Endothelial cell of umbilical vein (primary cell): ENCODE measurements around the gene ABHD4.

Experiments used
- CTCF ChIP-seq, 2 donors: IDR thresholded peaks; 1 replicate in 1 of 2; 2 replicates in 1 of 2; pipeline ENCODE4 v1.5.1; 2011; ENCODE audit warnings: low read length in 2 of 2, mild to moderate bottlenecking in 2 of 2, moderate library complexity in 2 of 2, control low read depth in 1 of 2, inconsistent platforms in 1 of 2, low read depth in 1 of 2; ENCODE audit not compliant: insufficient read depth in 1 of 2; ENCODE audit errors: extremely low read depth in 1 of 2
- EZH2 ChIP-seq: IDR thresholded peaks from 2 replicates; pipeline ENCODE4 v1.6.1; 2012; ENCODE audit warnings: borderline replicate concordance, low read depth, mild to moderate bottlenecking, moderate library complexity, low read length, inconsistent platforms; ENCODE audit not compliant: severe bottlenecking
- FOS ChIP-seq: IDR thresholded peaks from 2 replicates; pipeline ENCODE4 v1.6.1; 2011; ENCODE audit warnings: mild to moderate bottlenecking, low read length, moderate library complexity, borderline replicate concordance; ENCODE audit not compliant: insufficient read depth
- MAX ChIP-seq: IDR thresholded peaks from 2 replicates; pipeline ENCODE4 v1.6.1; 2011; ENCODE audit not compliant: insufficient read depth, insufficient read length
- POLR2A ChIP-seq: IDR thresholded peaks from 2 replicates; pipeline ENCODE4 v1.6.1; 2012; ENCODE audit warnings: low read depth, mild to moderate bottlenecking, control low read depth, low read length

- TF ChIP-seq EZH2 = no peak
- no peak for TF ChIP-seq POLR2A
- no peak for TF ChIP-seq CTCF (IDR thresholded peaks at IDR 0.05; ENCODE audit: extremely low read depth in 1 of 2, insufficient read depth in 1 of 2, low read depth in 1 of 2, low read length in 2 of 2)
- TF ChIP-seq FOS = no peak
- no peak for TF ChIP-seq MAX
These were observed 17.5 kb upstream of the ABHD4 start for GRCh38 chr14:22580625-22581024.
